Body of pancreas (tissue), 4 donors: ENCODE measurements around the gene SLC43A1. TPM values are rescaled to one million over a fixed set of nuclear protein-coding genes. Genes with fewer than 3 reads are reported as not detected.

Experiments
- ATAC-seq: fragments of 150-250 bp; one replicate; pipeline ENCODE4 v1.9.1; 2016
- DNase-seq, 4 donors: peaks; one replicate each; pipeline ENCODE4 v3.0.0-alpha.2; 2019
- H3K27ac ChIP-seq, 4 donors: fragments of 200-600 bp; sonication (generic); 1 replicate in 3 of 4; 2 replicates in 1 of 4; pipeline versions ENCODE4 v1.5.1 to v1.6.1; 2016 to 2019; ENCODE audit warnings: mild to moderate bottlenecking in 1 of 4, mixed read lengths in 1 of 4, moderate library complexity in 1 of 4
- H3K27me3 ChIP-seq, 2 donors: fragments of 200-600 bp; sonication (generic); one replicate each; pipeline ENCODE4 v1.6.0; 2016; ENCODE audit warnings: mild to moderate bottlenecking in 1 of 2
- H3K36me3 ChIP-seq, 2 donors: fragments of 200-600 bp; sonication (generic); replicated peaks in 1 of 2; 2 replicates each; pipeline ENCODE4 v1.5.1; 2016; ENCODE audit warnings: low read depth in 2 of 2; ENCODE audit not compliant: insufficient read depth in 1 of 2
- H3K4me1 ChIP-seq: fragments of 200-600 bp; sonication (generic); one replicate; pipeline ENCODE4 v1.6.0; 2016
- H3K4me3 ChIP-seq, 2 donors: fragments of 200-600 bp; sonication (generic); 1 replicate in 1 of 2; 2 replicates in 1 of 2; pipeline ENCODE4 v1.5.1; 2016 to 2019
- H3K9me3 ChIP-seq, 3 donors: fragments of 200-600 bp; sonication (generic); 1 replicate in 2 of 3; 2 replicates in 1 of 3; pipeline ENCODE4 v1.5.1; 2016
- CTCF ChIP-seq, 7 experiments: fragments of 450-650 bp in 4 of 7; fragments of 200-600 bp in 3 of 7; sonication (generic) in 3 of 7; IDR thresholded peaks; one replicate each; pipeline ENCODE4 v1.5.1; 2016 to 2019; ENCODE audit warnings: antibody characterized with exemption in 7 of 7
- POLR2A ChIP-seq, 3 donors: fragments of 450-650 bp; IDR thresholded peaks; one replicate each; pipeline ENCODE4 v1.6.1; 2016; ENCODE audit warnings: antibody characterized with exemption in 3 of 3, mild to moderate bottlenecking in 2 of 3
- WGBS, 2 donors: methylation state at CpG; one replicate each; pipeline ENCODE4 v1.1.5; 2017; 5-methylcytosine and 5-hydroxymethylcytosine counted together
- intact Hi-C: fragments of 100-400 bp; cut with DNase I; formaldehyde crosslinking; loops from one replicate; pipeline ENCODE4 v1.15.1; 2023
- total RNA-seq, 2 donors: library from RNA; depleted of rRNA; stranded (reverse); fragments of >200 nt; gene quantifications; one replicate each; pipeline ENCODE4 v1.1.0, GENCODE V29; 2016

Gene SLC43A1
- total RNA-seq, 2 donors from 2014 or later = 87.7 to 128 TPM

DNA sequence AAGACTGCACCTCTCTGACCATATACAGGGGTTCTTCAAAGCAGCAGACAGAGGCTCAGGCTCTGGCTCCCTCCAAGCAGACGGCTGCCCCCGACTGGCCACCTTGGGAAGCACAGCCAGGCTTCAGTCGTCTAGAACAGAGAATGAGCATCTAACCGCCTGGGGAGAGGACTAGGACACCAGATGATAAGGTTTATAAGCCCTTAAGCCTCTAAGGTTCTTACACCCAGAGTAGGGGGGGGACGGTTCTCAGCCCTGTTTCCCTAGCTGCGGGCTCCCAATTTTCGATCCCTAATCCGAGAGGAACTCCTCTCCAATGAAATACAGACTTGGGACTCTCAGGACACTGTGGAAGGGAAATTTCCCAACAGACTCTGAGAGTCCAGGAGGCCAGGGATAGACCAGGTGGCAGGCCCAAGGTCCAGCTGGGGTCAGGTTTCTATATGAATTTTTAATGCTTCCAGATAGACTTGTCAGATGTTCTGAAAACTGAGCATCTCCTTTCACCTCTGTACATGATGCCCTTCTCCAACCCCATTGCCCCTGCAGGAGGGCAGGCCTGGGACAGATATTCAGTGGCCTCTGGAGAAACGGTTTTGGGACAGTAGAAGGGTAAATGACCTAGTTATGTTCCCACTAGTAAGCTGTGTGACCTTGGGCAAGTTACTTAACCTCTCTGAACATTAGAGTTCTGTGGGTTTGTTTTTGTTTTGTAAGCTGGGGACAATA is 34.9 kb downstream of the SLC43A1 start:
- TF ChIP-seq POLR2A (IDR thresholded peaks at IDR 0.05) (no peak), CTCF (IDR thresholded peaks at IDR 0.05) (peak; percentile 52 to 66 (median 65))
- no peak overlapping the region for H3K4me3 ChIP-seq
- intact Hi-C loops = no loop called here
- 26 to 37% methylated on average over 6 to 9 of the region's 9 CpGs for whole genome bisulfite sequencing, 2 donors
- H3K36me3 ChIP-seq = peaks cover 2 to 14% of the 10 kb centered on the region in 2 donors
- peak overlapping the region in 3 of 4 donors; percentile 3 to 51 (median 15) for H3K27ac ChIP-seq
- DNase-seq = peak; percentile 69 to 78 (median 75)
- ATAC-seq = peak; percentile 39
- H3K9me3 ChIP-seq = no peaks in the 10 kb centered on the region
- no peaks in the 10 kb centered on the region for H3K27me3 ChIP-seq
- H3K4me1 ChIP-seq = peaks cover 55% of the 10 kb centered on the region

DNA sequence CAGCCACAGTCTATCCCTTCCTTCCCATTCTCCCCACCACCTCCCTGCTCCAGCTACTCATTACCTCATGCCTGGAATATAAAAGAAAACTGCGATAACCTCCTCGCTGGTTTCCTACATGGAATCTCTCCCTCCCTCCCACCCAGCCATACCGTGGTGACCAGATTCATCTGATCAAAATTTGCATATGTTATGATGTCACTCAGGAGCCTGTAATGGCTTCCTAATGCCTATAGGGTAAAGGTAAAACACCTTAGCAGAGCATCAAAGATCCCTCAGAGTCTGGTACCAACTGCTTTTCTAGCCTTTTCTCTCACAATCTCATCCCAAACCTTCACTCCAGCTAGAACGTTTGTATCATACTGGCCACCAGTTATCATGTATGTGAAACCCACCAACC is 35.6 kb downstream of the SLC43A1 start:
- intact Hi-C loops = no loop called here
- no peaks in the 10 kb centered on the region for H3K27me3 ChIP-seq
- 16 to 31% methylated on average over 4 of the region's 4 CpGs for WGBS, 2 donors
- no peaks in the 10 kb centered on the region for H3K9me3 ChIP-seq
- peaks cover 60% of the 10 kb centered on the region for H3K4me1 ChIP-seq
- peaks cover 0 to 8% of the 10 kb centered on the region in 2 donors for H3K36me3 ChIP-seq
- ATAC-seq (no peak), DNase-seq (no peak)
- H3K4me3 ChIP-seq = no peak overlapping the region
- no peak for TF ChIP-seq CTCF (IDR thresholded peaks at IDR 0.05)
- no peak for TF ChIP-seq POLR2A (IDR thresholded peaks at IDR 0.05)
- peak overlapping the region; percentile 3 to 51 (median 12) for H3K27ac ChIP-seq

GRCh38 chr11:57479021-57479663 is 36.4 kb downstream of the SLC43A1 start:
- Histone ChIP-seq H3K36me3 (peaks cover 0 to under 1% of the 10 kb centered on the region in 2 donors), H3K4me1 (peaks cover 60% of the 10 kb centered on the region), H3K27ac (peak overlapping the region in 2 of 4 donors; percentile 7 to 16), H3K9me3 (no peaks in the 10 kb centered on the region), H3K27me3 (no peaks in the 10 kb centered on the region), H3K4me3 (no peak overlapping the region)
- no peak for TF ChIP-seq CTCF (IDR thresholded peaks at IDR 0.05)
- no peak for TF ChIP-seq POLR2A (IDR thresholded peaks at IDR 0.05)
- intact Hi-C loops = no loop called here
- WGBS, 2 donors = 33 to 59% methylated on average over 10 to 11 of the region's 11 CpGs
- ATAC-seq (no peak), DNase-seq (no peak)

- Histone ChIP-seq H3K36me3 (no peaks in the 10 kb centered on the region), H3K4me1 (peaks cover 48% of the 10 kb centered on the region), H3K27me3 (no peaks in the 10 kb centered on the region), H3K27ac (peak overlapping the region; percentile 42 to 86 (median 72)), H3K9me3 (no peaks in the 10 kb centered on the region), H3K4me3 (no peak overlapping the region)
- intact Hi-C loops = no loop called here
- DNase-seq (peak; percentile 81 to 90 (median 89)), ATAC-seq (peak; percentile 75)
- WGBS, 2 donors = 39 to 40% methylated on average over 9 to 11 of the region's 11 CpGs
- TF ChIP-seq CTCF (IDR thresholded peaks at IDR 0.05) = peak in 1 of 7 experiments; percentile 12
- TF ChIP-seq POLR2A (IDR thresholded peaks at IDR 0.05) = peak in 2 of 3 donors; percentile 21 to 24
These were observed 37.9 kb downstream of the SLC43A1 start for GRCh38 chr11:57477507-57478189.
